ENCODE measurements around the gene ERLIN1.

DNA sequence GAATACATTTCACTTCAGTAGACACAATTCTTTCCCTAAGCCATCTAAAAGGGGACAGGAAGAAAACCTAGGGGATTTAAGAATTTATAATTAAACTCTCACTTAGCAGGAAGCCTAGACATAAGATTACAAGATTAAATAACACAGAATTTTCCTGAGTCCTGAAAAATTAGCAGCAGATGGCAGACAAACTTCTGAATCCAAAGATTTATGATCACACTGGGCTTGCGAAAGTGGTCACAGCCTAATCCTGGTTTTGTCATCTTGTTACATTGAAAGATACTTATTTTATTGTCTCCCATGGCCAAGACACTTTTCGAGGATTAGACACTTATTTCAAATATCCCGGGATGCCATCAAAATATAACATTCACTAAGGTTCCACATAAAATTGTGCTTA, 2.9 kb downstream of the ERLIN1 start:
- TF ChIP-seq, protein P1, sequence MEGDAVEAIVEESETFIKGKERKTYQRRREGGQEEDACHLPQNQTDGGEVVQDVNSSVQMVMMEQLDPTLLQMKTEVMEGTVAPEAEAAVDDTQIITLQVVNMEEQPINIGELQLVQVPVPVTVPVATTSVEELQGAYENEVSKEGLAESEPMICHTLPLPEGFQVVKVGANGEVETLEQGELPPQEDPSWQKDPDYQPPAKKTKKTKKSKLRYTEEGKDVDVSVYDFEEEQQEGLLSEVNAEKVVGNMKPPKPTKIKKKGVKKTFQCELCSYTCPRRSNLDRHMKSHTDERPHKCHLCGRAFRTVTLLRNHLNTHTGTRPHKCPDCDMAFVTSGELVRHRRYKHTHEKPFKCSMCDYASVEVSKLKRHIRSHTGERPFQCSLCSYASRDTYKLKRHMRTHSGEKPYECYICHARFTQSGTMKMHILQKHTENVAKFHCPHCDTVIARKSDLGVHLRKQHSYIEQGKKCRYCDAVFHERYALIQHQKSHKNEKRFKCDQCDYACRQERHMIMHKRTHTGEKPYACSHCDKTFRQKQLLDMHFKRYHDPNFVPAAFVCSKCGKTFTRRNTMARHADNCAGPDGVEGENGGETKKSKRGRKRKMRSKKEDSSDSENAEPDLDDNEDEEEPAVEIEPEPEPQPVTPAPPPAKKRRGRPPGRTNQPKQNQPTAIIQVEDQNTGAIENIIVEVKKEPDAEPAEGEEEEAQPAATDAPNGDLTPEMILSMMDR (IDR thresholded peaks at IDR 0.05) = no peak
- TF ChIP-seq POLR2A (IDR thresholded peaks at IDR 0.05) (no peak), POLR2AphosphoS5 (IDR thresholded peaks at IDR 0.05) (no peak), EP300 (IDR thresholded peaks at IDR 0.05) (no peak)

All from gastroesophageal sphincter (tissue), 3 donors.